ENCODE results near the gene FAM209B.
"Not testable (repeated sequence)": the region's sequence is repeated elsewhere in the genome, so short reads cannot be mapped to it uniquely, and the experiment has no call there.

The FAM209B gene

DNA sequence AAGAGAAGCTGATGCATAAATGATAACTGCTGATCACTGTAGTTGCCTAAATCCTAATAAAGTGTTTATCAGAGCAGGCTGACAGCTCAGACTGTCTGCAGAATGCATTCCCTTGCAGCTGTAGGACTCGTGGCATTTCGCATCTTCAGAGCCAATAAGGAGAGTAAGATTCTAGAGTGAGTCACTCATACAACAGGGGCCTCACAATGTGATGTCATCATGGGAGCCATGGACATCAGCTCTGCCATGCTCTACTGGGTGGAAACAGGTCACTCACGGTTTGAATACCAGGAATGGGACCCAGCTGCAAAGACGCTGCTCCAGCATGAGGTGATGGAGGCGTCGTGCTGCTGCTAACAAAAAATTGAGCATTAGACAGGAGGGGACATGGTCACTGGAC is 7.4 kb downstream of the FAM209B start:
- no peak for DNase-seq (ENCODE audit: low spot score)

DNA sequence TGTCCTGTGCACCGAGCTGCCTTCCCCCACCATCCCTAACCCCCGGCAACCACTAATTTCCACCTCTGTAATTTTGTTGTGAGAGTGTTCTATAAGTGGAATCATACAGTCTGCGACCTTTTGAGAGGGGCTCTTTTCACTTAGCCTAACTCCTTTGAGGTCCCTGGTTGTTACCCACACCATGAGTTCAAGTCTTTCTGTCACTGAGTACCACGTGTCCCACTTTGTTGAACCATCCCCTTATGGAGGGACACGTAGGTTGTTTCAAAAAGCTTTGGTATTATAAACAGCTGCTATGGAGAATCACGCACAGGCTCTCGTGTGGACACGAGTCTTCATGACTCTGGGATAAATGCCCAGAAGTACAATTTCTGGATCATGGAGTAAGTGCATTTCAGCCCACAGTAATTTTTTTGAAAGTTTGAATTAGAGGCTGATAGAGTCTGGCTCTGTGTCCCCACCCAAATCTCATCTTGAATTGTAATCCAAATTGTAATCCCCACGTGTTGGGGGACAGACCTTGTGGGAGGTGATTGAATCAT is 9.5 kb downstream of the FAM209B start:
- DNase-seq (ENCODE audit: low spot score), result no peak

DNA sequence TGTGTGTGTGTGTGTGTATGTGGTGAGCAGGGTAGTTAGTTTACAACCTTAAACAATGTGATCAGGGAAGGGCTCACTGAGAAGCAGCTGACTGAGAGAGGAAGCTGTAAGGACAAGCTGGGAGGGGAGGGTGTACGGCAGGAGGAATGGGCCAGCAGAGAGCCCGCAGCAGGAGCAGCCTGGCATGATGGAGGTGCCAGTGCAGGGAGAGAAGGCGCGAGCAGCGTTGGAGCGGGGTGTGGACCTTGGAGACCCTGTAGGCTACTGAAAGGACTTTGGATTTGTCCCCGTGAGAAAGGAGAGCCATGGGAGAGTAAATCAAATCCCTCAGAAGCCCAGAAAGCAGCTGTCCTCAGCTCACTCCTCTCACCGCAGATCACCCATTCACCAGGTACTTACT is 18.5 kb downstream of the FAM209B start:
- DNase-seq (ENCODE audit: low spot score), result no peak

DNA sequence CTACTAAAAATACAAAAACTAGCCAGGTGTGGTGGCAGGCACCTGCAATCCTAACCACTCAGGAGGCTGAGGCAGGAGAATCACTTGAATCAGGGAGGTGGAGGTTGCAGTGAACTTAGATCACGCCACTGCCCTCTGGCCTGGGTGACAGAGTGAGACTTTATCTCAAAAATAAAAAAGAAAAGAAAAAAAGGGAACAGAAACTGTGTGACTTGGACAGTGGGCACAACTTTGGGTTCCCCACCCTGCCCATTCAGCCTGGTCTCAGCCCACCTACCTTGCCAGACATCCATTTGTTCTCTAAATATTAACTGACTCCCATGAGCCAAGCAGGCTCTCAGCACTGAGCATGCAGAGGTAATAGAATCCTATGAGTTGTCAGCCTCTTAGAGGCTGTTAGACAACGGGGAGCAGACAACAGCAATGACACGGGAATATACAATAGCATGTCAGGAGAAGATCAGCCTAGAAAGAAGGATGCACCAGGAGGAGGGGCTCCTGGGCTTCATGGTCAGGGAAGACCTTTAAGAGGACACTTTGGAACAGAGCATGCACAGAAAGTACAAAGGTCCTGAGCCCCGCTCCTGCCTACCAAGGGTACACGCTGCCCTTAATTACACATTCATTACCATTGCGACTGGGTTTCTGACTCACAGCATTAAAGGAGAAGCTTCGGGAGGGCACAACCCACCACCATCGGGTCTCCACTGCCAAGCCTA is 20.0 kb downstream of the FAM209B start:
- DNase-seq (ENCODE audit: low spot score), result no peak

DNA sequence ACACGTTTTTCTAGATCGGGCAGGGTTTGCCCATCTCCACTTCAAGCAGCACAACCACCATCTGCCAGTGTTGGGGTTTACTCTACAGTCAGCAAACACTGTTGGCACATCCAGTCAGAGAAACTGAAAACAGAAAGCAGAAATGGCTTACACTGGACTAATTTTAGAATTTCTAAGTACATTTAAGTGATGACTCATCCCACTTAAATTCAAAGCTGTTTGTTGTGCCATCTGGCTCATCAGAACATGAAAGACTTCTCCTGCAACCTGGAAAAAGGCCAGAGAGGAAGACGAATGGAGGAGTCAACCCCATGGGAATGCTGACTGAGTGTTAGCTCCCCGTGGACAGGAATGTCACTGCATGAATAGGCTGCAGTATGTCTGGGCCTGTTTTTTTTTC is 21.8 kb downstream of the FAM209B start:
- peak; percentile 58 for DNase-seq (ENCODE audit: low spot score)

DNA sequence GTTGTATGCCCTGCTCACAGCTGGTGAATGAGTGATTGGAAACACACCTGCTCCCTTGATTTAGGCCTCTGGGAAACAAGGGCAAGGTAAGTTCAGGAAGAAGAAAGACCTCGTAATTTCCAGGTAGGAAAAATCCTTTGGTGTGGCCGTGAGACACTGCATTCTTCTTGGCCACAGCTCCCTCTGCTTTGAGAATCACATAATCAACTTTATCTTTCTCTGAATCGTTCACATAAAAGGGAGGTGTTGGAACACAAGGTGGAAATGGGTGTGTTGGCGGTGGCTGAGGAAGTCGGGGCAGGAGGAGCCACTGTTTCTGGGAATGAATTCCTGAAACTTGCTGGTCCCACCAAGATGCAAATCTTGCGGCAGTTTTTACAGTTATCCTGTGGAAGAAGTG is 25.9 kb downstream of the FAM209B start:
- no peak for DNase-seq (ENCODE audit: low spot score)

DNA sequence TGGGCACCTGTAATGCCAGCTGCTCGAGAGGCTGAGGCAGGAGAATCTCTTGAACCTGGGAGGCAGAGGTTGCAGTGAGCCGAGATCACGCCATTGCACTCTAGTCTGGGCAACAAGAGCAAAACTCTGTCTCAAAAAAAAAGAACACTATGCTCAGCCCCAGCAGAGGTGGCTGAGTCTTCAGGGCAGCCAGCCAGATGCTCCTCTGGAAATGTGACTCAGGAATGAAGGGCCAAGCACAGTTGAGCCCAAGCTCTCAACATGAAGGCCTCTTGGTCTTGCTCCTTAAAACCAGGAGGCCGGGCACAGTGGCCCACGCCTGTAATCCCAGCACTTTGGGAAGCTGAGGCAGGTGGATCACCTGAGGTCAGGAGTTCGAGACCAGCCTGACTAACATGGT is 31.5 kb downstream of the FAM209B start:
- not testable (repeated sequence) for DNase-seq (ENCODE audit: low spot score)

DNA sequence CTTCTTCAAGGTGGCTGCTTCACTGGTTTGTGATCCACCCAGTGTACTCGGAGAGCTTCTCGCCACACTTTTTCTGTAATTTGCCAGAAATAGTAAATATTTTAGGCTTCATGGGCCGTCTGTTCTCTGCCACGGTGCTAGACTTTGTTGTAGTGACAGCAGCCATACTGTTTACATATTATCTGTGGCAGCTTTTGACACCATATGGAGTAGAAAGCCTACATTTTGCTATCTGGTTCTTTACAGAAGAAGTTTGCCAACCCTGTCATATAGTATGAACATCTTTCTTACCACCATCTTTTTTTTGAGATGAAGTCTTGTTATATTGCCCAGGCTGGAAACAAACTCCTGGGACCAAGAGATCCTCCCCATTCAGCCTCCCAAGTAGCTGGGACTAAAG is 32.5 kb downstream of the FAM209B start:
- DNase-seq (ENCODE audit: low spot score), result no peak

DNA sequence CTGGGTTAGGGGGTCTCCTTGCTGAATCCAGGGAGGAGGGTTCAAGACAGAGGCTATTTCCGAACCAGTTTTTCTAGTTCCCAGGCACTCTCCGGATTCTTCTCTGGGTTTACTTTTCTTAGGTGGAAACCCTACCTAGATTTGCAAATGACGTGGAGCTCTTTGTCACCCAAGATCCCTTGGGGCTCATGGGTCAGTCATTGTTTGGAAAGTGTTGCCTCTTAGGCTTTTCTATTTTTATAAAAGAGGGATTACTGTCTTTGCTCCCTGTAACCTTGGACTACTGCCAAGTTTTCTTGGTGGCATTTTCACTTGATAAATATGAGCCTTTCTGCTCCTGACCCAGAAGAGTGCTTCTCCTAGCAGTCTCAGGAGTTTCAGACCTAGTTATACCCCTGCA is 33.6 kb downstream of the FAM209B start:
- DNase-seq (ENCODE audit: low spot score), result no peak

DNA sequence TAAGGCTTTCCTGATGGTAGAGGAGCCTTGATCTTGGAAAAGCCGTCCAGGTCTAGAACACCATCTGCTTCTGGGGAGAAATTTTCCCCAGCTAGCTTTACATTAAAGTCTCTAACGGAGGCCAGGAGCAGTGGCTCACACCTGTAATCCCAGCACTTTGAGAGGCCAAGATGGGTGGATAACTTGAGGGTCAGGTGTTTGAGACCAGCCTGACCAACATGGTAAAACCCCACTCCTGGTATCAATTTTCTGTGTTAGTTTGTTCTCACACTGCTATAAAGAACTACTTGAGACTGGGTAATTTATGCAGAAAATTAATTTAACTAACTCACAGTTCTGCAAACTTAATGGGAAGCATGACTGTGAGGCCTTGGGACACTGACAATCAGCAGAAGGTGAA is 37.8 kb downstream of the FAM209B start:
- no peak for DNase-seq (ENCODE audit: low spot score)

DNA sequence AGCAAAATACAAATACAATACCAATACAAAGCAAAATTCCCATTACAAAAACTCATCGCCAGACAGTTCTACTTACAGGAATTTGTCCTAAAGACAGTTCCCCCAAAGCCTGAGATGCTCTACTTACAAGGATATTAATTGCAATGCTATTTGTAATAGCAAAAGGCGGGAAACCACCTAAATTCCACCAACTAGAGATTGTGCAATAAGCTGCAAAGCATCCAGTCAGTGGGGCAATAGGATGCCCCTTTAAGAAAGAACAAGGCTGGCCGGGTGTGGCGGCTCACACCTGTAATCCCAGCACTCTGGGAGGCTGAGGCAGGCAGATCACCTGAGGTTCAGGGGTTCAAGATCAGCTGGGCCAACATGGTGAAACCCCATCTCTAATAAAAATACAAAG is 39.1 kb downstream of the FAM209B start:
- no peak for DNase-seq (ENCODE audit: low spot score)

DNA sequence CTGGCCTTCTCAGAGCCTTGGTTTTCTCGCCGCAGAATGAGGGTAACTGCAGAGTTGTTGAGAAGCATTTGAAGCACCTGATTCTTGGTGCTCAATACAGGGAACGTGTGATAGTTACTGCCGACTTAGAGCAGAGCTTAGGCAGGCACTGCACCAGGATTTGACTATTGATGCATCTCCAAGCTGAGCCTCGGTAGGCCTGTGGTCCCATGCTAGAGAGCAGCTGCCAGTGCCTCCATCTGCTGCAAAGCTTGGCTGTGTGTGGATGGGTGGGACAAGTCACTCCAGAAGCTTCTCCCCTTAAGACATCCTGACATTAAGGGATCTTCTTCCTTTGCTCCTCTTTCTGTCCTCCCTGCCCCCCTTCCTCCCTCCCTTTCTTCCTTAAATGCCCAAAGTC is 40.9 kb downstream of the FAM209B start:
- no peak for DNase-seq (ENCODE audit: low spot score)

DNA sequence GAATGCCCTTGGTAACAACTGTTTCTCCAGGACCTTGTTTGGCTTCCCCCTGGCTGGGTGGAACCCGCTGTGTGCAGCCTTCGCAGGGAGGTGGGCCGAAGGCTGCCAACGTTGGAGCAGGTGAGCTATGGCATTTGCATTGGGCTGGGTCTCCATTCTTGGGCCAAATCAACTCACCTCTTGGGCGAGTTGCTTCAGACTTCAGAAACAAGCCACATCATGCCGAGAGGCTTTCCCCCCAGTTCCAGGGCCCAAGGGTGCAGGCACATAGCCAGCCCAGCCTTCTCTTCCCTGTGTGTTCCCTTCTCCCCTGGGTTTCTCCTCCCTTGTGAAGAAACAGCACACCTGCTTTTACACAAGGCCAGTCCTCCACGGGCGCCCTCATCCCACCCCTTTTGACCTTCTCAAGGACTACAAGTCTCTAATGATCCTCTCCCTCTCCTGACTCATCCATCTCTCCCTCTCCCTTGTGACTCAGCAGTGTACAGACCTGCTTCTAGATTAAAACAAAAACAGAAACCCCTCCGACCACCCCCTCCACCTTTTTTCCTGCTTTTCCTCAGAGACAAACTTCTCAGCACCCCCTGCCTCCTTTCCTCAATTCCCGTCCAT is 41.6 kb downstream of the FAM209B start:
- no peak for DNase-seq (ENCODE audit: low spot score)

DNA sequence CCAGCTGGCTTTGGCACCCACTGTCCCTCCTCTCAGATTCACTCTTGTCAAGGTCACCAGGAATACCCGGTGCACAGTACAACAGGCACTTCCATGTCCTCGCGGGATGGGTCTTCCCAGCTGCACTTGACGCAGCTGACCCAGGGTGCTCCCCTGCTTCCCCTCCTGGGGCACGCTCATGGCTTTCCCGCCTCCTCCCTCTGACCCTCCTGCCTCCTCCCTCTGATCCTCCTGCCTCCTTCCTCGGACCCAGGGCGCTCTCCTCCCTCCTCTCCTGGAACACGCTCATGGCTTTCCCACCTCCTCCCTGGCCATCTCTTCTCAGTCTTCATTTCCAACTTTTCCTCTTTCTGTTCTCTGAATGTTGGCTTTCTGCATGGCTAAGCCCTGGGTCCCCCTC is 42.1 kb downstream of the FAM209B start:
- no peak for DNase-seq (ENCODE audit: low spot score)

DNA sequence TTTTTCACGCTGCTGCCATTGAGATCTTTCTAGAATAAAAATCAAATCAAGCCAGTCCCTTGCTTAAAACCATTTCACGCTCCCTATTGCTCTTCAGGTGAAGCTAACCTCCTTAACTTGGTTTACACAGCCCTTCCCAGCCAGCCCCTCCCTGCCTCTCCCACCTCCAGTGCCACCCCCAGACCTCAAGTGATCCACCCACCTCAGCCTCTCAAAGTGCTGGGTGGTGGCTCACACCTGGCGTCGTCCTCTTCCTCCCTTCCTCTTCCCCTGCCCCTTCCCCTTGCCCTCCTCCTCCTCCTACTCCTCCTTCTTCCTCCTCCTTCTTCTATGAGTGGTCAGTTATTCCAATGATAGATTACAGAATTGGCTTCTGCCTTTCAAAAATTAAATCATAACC is 42.9 kb downstream of the FAM209B start:
- DNase-seq (ENCODE audit: low spot score), result no peak

DNA sequence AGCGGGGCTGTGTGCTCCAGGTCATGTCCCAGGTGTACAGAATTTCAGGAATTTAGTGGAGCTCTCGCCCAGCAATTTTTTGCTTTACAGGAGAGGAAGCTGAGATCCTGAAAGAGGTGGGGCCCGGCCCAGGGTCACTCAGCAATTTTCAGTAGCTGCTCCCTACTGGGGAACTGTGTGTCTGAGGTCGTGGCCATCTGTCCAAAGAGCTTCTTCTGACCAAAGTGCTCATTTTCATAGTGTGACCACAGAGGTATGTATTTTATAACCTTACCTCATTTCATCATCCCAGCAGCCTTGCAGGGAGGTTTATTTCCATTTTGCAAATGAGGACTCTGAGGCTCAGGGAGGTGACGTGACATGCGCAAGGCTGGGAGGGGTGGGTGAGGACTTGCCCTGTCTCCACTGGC is 46.3 kb downstream of the FAM209B start:
- no peak for DNase-seq (ENCODE audit: low spot score)

DNA sequence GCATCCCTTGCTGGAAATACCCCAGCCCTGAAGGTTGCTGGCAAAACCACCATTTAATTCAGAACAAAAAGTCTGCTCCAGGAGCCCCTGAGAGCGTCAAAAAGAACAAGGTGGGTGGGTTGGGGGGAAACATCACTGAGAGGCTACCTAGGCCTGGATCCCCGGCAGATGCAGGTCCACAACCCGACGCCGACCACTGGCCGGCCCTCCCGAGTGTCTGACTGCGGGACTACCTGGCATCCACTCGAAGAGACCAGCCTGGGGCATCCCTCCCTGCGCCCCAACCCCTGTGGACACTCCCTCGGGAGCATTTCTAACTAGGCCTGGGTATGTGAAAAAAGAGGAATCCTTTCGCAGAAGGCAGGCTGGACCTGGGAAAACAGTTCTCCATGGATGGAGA is 47.2 kb downstream of the FAM209B start:
- no peak for DNase-seq (ENCODE audit: low spot score)

DNA sequence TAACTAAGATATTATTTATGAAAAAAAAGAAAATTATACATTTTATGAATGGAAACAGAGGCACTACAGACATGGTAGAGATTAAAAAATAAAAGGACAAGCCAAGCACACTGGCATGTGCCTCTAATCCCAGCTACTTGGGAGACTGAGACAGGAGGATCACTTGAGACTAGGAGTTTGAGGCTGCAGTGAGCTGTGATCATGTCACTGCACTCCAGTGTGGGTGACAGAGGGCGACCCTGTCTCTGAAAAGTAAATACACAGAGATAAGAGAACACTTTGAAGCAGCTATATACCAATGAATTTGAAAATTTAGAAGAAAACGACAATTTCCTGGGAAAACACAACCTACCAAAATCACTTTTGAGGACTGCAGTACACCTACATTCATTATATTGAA is 48.7 kb downstream of the FAM209B start:
- DNase-seq (ENCODE audit: low spot score), result no peak

DNA sequence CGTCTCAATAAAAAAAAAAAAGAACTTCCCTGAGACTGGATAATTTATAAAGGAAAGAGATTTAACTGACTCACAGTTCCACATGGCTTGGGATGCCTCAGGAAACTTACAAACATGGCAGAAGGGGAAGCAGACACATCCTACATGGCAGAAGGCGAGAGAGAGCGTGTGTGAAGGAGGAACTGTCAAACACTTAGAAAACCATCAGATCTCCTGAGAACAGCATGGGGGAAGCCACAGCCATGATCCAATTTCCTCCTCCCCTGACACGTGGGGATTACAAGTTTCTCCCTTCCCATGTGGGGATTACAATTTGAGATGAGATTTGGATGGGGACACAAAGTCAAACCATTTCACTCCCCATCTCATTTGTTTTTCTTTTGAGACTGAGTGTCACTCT is 49.5 kb downstream of the FAM209B start:
- DNase-seq (ENCODE audit: low spot score), result no peak

DNA sequence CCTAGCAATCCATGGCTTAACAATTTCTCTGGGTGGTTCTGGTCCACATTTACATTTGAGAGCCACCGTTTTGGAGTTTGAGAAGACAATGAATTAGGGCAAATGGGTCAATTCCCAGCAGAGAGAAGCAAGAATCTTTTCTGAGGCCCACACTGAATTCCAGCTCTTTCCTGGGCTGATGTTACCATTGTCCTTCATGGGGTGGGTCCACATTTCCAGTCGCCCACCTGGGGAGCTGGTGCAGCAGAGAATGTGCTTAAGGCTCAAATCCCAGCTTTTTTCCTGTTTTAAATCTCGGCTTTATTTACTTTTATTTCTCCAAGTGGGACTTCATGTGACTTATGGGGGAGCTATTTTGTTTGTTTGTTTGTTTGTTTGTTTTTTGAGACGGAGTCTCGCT is 51.9 kb downstream of the FAM209B start:
- DNase-seq (ENCODE audit: low spot score), result no peak

Data from activated CD4-positive, alpha-beta T cell treated with anti-CD3 and anti-CD28 coated beads, Interleukin-2, Interleukin-4, amounts not matched to agents 100 ng/mL and 50 ng/mL, durations not matched to agents 16 hours and 8 hours (primary cell).